ENCODE results near the gene TPM4.
A peak's percentile ranks its signal among the peaks of the same experiment; 100 is the strongest.

Gene TPM4

DNA sequence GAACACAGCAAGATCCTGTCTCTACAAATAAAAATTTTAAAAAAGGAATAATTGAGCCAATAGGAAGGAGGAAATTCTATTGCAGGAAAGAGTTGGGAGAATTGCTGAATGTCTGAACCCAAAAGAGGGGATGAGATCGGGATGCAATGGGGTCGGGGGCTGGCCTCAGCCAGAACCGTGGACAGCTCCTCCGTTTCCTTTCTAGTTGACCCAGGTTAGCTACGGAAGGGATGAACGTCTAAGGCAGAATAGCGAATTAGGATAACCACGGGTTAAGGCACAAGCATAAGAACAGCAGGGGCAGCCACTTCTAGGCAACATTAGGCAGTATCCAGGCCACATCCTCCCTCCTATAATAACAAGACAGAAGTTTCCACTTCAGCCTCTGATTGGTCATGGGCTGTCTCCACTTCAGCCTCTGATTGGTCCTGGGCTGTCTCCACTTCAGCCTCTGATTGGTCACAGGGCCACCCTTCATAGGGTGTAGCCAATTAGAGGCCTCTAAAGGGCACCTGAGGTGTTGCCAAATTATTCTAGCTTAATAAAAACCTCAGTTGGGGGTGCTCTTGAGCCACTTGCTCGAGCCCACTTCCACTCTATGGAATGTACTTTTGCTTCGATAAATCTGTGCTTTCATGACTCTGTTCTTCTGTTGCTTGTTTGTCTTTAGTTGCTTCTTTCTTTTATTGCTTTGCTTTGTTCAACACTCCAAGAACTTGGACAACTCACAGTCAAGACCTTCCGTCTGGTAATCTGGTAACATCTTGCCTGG is 24.9 kb upstream of the TPM4 start:
- TF ChIP-seq Cebpa-rat (IDR thresholded peaks at IDR 0.05): no peak
- no peak overlapping the region for H3K27ac ChIP-seq

GRCh38 chr19:16052353-16052752 is 23.9 kb upstream of the TPM4 start:
- Histone ChIP-seq H3K9me3 (replicated peaks in 1 of 11) (peaks cover 20 to 33% (median 24%) of the 10 kb centered on the region in 11 experiments), H3K27me3 (no peaks in the 10 kb centered on the region), H3K27ac (no peak overlapping the region), H4K20me1 (no peaks in the 10 kb centered on the region), H3K4me1 (peaks cover 0 to 10% (median 7%) of the 10 kb centered on the region in 10 experiments; a peak in 16 of 20 replicates), H3K36me3 (no peaks in the 10 kb centered on the region), H3K9ac (no peak overlapping the region), H3K4me2 (no peak overlapping the region), H3K4me3 (no peak overlapping the region)
- TF ChIP-seq Cebpa-rat (IDR thresholded peaks at IDR 0.05): no peak

More for the DNA sequence above, 24.9 kb upstream of the TPM4 start:
- Histone ChIP-seq H3K9me3 (replicated peaks in 1 of 11) (peaks cover 11 to 24% (median 15%) of the 10 kb centered on the region in 11 experiments), H4K20me1 (no peaks in the 10 kb centered on the region), H3K4me2 (no peak overlapping the region), H3K36me3 (no peaks in the 10 kb centered on the region), H3K9ac (no peak overlapping the region), H3K27me3 (no peaks in the 10 kb centered on the region), H3K4me3 (no peak overlapping the region), H3K4me1 (peaks cover 0 to 10% (median 7%) of the 10 kb centered on the region in 10 experiments; a peak in 16 of 20 replicates)

DNA sequence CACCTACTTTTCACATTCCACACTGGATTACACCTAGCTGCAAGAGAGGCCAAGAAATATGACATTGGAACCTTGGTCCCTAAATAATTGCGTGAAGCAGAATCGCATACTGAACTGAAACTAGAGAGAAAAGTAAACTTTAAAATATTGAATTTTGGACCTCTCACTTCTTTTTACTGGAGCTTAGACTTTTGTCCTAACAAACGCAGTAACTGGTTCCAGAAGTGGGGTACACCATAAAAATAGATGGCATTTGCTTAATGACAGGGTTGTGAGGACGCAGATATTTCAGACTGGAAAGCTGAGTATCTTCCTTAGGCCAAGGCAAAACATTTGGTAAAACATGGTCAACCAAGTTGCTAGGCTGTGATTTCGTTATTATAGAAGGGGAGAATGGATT is 19.2 kb upstream of the TPM4 start:
- Histone ChIP-seq H3K9ac (no peak overlapping the region), H3K4me1 (no peaks in the 10 kb centered on the region), H4K20me1 (no peaks in the 10 kb centered on the region), H3K4me2 (no peak overlapping the region), H3K27ac (no peak overlapping the region), H3K36me3 (no peaks in the 10 kb centered on the region), H3K27me3 (no peaks in the 10 kb centered on the region), H3K4me3 (no peak overlapping the region), H3K9me3 (replicated peaks in 1 of 11) (peaks cover 24 to 43% (median 39%) of the 10 kb centered on the region in 11 experiments)
- no peak for TF ChIP-seq Cebpa-rat (IDR thresholded peaks at IDR 0.05)

DNA sequence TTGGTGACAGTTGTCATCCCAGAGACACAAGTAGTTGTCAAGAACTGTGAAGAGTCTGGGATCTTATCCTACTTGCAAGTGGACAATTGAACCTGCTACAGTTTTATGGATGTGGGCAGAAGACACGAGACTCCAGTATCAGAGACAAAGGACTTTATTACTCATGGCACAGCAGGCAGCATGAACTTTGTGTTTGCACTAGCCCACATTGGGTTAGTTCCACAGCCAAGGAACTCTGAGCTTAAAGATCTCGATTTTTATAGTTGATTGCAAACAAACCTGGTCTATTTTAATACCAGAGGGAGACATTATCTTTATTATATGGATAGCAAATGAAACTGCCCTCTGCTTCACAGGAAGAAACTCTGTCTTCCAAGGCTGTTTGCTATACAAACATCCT is 16.0 kb upstream of the TPM4 start:
- TF ChIP-seq Cebpa-rat (IDR thresholded peaks at IDR 0.05): no peak
- Histone ChIP-seq H3K27ac (no peak overlapping the region), H3K9me3 (replicated peaks in 1 of 11) (peaks cover 22 to 40% (median 35%) of the 10 kb centered on the region in 11 experiments), H3K4me3 (no peak overlapping the region), H3K9ac (no peak overlapping the region), H3K27me3 (no peaks in the 10 kb centered on the region), H4K20me1 (no peaks in the 10 kb centered on the region), H3K36me3 (no peaks in the 10 kb centered on the region), H3K4me2 (no peak overlapping the region), H3K4me1 (peaks cover 14 to 24% (median 19%) of the 10 kb centered on the region in 10 experiments)

GRCh38 chr19:16061943-16062342 is 14.4 kb upstream of the TPM4 start:
- no peaks in the 10 kb centered on the region for H3K36me3 ChIP-seq
- no peaks in the 10 kb centered on the region for H3K27me3 ChIP-seq
- no peak overlapping the region for H3K9ac ChIP-seq
- peaks cover 8 to 23% (median 20%) of the 10 kb centered on the region in 11 experiments; a peak in 20 of 22 replicates for H3K9me3 ChIP-seq (replicated peaks in 1 of 11)
- TF ChIP-seq Cebpa-rat (IDR thresholded peaks at IDR 0.05): no peak
- H4K20me1 ChIP-seq: no peaks in the 10 kb centered on the region
- H3K27ac ChIP-seq: no peak overlapping the region
- no peak overlapping the region for H3K4me2 ChIP-seq
- no peak overlapping the region for H3K4me3 ChIP-seq
- peaks cover 26 to 41% (median 35%) of the 10 kb centered on the region in 10 experiments for H3K4me1 ChIP-seq

DNA sequence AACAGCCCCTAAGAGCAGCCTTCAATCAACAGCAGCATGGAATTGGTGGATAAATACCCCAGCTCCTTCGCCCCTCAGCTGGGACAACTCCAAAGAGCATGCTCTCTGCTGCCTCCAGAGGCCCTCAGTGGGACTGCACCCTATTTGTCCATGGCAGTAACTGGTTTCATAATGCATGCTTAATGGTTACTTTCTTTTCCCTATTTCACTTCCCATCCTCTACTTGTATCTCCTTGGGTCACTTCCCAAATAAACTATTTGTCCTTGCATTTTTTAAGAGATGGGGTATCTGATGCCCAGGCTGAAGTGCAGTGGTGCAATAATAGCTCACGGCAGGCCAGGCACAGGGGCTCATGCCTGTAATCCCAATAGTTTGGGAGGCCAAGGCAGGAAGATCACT is 13.5 kb upstream of the TPM4 start:
- no peaks in the 10 kb centered on the region for H4K20me1 ChIP-seq
- peaks cover 0 to 16% (median 12%) of the 10 kb centered on the region in 11 experiments; a peak in 10 of 22 replicates for H3K9me3 ChIP-seq (replicated peaks in 1 of 11)
- H3K4me3 ChIP-seq: no peak overlapping the region
- no peaks in the 10 kb centered on the region for H3K36me3 ChIP-seq
- TF ChIP-seq Cebpa-rat (IDR thresholded peaks at IDR 0.05): peak in 1 of 11 experiments; percentile 58; a peak in 3 of 22 replicates
- peak overlapping the region in 7 of 11 experiments; percentile 21 to 76 (median 60); a peak in 12 of 22 replicates for H3K27ac ChIP-seq
- H3K4me1 ChIP-seq: peaks cover 29 to 49% (median 40%) of the 10 kb centered on the region in 10 experiments
- peak overlapping the region in 5 of 11 experiments; percentile 44 to 80 (median 51); a peak in 10 of 22 replicates for H3K4me2 ChIP-seq
- no peaks in the 10 kb centered on the region for H3K27me3 ChIP-seq
- H3K9ac ChIP-seq: no peak overlapping the region; a peak in 1 of 22 replicates

- peak overlapping the region; percentile 29 to 57 (median 45); a peak in 20 of 22 replicates for H3K4me2 ChIP-seq
- H3K4me1 ChIP-seq: peaks cover 29 to 53% (median 41%) of the 10 kb centered on the region in 10 experiments
- no peaks in the 10 kb centered on the region for H4K20me1 ChIP-seq
- no peak overlapping the region for H3K4me3 ChIP-seq
- no peaks in the 10 kb centered on the region for H3K27me3 ChIP-seq
- H3K27ac ChIP-seq: peak overlapping the region in 8 of 11 experiments; percentile 24 to 76 (median 52); a peak in 12 of 22 replicates
- H3K9ac ChIP-seq: peak overlapping the region in 1 of 11 experiments; percentile 18; a peak in 1 of 22 replicates
- H3K36me3 ChIP-seq: no peaks in the 10 kb centered on the region
- TF ChIP-seq Cebpa-rat (IDR thresholded peaks at IDR 0.05): no peak
- peaks cover 0 to 16% (median 11%) of the 10 kb centered on the region in 11 experiments; a peak in 10 of 22 replicates for H3K9me3 ChIP-seq (replicated peaks in 1 of 11)
Observed at GRCh38 chr19:16064209-16064889, 11.9 kb upstream of the TPM4 start.

DNA sequence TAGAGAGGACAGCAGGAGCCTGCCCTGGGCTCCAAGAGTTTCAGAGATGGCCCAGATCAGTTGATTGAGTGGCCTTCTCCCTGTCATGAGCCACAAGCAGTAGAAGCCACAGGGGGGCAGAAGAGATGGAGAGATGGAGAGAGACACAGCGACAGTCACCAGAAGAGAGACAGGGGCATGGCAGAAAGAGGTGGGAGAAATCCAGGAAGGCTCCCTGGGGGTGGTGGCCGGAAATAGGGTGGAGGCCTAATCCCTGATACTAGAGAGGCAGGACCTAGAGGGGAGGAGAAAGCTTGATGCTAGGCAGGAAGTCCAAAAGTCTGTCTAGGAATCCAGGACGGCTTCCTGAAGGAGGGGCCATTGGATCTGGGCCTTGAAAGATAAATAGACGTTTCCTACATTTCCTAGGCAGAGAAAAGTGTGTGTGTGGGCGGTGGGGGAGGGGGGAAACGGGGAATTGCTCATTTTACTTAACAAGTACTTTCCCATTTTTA is 9.6 kb upstream of the TPM4 start:
- Histone ChIP-seq H3K36me3 (no peaks in the 10 kb centered on the region), H4K20me1 (no peaks in the 10 kb centered on the region), H3K4me2 (peak overlapping the region in 9 of 11 experiments; percentile 9 to 68 (median 51); a peak in 13 of 22 replicates), H3K9me3 (replicated peaks in 1 of 11) (0 out of 22 replicates have a peak, but pooled peaks cover 0 to 4% (median 0%) of the 10 kb centered on the region in 11 experiments), H3K9ac (peak overlapping the region in 7 of 11 experiments; percentile 8 to 60 (median 32); a peak in 8 of 22 replicates), H3K4me1 (peaks cover 43 to 76% (median 61%) of the 10 kb centered on the region in 10 experiments), H3K27me3 (no peaks in the 10 kb centered on the region), H3K4me3 (no peak overlapping the region), H3K27ac (peak overlapping the region in 9 of 11 experiments; percentile 29 to 78 (median 58); a peak in 15 of 22 replicates)
- TF ChIP-seq Cebpa-rat (IDR thresholded peaks at IDR 0.05): no peak
